GM12865 (cell line): ENCODE data around the gene ACR.

Experiments used
- DNase-seq: peaks from one replicate; pipeline ENCODE4 v3.0.0; 2010; ENCODE audit warnings: low read depth
- H3K4me3 ChIP-seq: 2 replicates; pipeline ENCODE4 v1.5.1; 2011; ENCODE audit warnings: mild to moderate bottlenecking, low read depth, low read length, control low read depth
- TF ChIP-seq, protein P1 (sequence below): IDR thresholded peaks from 2 replicates; pipeline ENCODE4 v1.5.1; 2011; ENCODE audit warnings: low read length, control low read depth, low read depth, inconsistent platforms; ENCODE audit not compliant: insufficient read depth; ENCODE audit errors: missing control alignments

The ACR gene

DNA sequence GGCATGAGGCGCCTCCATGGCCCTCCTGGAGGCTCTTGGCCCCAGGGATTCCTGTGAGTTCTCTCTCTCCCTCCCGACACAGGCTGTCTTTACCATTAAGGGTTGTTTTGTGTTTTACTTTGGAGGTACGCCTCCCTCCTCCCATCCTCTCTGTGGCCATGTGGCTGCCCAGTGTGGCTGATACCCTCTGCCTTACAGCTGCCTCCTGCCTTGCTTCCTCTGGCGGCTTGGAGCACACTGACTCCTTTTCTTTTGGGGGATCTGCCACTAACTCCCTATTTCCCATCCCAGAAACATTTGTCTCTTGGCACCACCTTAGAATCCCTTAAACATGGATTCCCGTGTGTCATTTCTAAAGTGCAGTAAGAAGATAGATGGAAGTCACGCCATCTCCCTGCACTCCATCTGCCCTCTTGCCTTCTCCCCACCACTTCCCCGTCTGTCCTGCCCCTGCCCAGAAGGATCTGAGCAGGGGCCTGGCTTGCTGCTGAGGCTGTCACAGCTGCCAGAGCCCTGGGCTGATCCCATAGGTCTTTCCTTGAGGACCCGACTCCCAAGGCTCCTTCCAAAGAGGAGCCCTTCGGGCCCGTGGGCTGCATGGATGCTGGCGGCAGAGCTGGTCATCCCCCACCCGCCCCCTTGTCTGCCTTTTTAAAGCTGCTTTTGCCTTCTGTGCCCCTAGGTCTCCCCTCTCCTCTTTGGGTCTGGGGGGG, 15.1 kb upstream of the ACR start:
- no peak for DNase-seq
- no peak overlapping the region for H3K4me3 ChIP-seq
- TF ChIP-seq, protein P1, sequence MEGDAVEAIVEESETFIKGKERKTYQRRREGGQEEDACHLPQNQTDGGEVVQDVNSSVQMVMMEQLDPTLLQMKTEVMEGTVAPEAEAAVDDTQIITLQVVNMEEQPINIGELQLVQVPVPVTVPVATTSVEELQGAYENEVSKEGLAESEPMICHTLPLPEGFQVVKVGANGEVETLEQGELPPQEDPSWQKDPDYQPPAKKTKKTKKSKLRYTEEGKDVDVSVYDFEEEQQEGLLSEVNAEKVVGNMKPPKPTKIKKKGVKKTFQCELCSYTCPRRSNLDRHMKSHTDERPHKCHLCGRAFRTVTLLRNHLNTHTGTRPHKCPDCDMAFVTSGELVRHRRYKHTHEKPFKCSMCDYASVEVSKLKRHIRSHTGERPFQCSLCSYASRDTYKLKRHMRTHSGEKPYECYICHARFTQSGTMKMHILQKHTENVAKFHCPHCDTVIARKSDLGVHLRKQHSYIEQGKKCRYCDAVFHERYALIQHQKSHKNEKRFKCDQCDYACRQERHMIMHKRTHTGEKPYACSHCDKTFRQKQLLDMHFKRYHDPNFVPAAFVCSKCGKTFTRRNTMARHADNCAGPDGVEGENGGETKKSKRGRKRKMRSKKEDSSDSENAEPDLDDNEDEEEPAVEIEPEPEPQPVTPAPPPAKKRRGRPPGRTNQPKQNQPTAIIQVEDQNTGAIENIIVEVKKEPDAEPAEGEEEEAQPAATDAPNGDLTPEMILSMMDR: no peak

DNA sequence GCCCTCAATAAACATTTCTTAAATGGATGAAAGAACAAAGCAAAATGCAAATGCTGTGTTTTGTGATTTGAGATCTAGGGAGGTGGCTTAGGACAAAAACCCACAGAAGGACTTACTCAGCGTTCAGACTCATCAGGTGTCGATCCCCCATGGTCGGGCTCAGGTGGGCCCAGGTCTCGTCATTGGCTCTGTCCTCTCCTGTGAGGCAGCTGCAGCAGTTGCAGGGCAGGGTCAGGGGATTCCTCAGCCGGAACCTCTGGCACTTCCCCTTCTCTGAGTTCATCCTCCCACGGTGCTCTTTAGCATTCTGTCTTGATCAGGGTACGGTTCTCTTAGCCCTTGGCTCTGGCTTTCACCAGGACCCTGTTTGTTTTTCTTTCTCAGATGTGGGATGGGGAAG, 14.0 kb upstream of the ACR start:
- TF ChIP-seq, protein P1: no peak
- H3K4me3 ChIP-seq: no peak overlapping the region
- DNase-seq: no peak

DNA sequence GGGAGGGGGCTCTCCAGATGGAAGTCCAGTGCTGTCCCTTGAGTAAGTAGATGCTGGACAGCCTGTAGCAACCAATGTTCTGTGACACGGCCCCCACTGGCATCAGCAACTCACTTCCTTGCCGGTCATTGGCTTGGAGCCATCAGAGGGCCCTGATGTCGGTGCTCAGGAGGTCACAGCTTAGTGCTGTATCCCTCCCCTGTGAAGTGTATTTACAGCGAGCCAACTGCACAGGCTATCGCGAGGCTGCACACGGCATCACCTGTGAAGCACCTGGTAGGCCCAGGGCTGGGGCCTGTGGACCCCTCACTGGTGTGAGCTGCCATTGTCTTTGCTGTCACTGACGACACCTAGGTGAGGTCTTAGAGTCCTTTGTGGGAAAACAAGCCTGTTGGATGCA, 13.4 kb upstream of the ACR start:
- H3K4me3 ChIP-seq: no peak overlapping the region
- DNase-seq: no peak
- TF ChIP-seq, protein P1: no peak

DNA sequence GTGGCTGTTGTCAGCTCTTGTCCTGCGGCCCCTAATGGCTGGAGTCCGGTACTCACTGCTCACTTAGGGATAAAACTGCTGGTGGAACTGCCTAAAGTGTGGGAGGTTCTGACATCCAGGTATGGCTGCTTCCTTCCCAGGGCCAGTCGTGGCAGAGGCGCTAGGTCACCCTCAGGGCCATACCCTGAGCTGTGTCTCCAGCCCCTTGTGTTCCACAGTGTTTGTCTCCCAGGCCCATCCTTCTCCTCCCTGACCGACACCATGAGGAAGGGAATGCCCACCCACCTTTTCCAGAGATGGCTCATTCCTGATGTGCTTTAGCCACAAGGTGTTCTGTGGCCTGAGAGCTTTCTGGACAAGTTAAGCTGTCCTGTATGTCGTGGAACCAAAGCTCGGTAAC, 12.4 kb upstream of the ACR start:
- H3K4me3 ChIP-seq: no peak overlapping the region
- TF ChIP-seq, protein P1: no peak
- DNase-seq: no peak

DNA sequence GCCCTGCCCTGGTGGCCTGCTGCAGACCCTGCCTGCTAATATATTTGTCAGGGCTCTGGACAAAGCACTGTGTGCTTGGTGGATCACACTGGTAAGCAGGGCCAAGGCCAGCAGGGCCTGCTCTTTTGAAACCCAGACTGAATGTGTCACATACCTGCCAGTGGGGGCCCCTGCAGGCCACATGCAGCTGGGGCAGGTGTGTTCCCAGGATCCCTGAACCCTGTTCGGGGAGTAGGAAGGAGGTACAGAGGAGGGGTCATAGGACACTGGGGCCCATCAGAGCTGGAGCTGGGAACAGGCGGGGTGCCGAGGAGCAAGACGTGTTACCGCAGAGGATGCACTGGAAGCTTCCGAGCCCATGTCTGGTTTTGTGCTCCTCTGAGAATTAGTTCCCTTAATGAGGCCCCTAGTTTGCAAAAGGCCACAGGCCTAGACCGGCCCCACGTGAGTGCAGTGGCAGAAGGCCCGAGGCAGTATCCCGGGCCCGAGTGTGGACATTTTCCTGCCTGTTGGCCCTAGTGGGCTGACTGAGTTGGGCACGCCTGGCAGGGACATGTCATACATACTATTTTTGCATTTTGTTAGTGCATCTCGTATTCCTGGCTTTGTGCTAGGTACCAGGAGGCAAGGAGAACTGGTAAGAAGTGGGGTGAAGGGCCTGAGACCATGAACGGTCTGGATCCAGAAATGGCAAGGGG, 11.2 kb upstream of the ACR start:
- TF ChIP-seq, protein P1: no peak
- no peak for DNase-seq
- no peak overlapping the region for H3K4me3 ChIP-seq

DNA sequence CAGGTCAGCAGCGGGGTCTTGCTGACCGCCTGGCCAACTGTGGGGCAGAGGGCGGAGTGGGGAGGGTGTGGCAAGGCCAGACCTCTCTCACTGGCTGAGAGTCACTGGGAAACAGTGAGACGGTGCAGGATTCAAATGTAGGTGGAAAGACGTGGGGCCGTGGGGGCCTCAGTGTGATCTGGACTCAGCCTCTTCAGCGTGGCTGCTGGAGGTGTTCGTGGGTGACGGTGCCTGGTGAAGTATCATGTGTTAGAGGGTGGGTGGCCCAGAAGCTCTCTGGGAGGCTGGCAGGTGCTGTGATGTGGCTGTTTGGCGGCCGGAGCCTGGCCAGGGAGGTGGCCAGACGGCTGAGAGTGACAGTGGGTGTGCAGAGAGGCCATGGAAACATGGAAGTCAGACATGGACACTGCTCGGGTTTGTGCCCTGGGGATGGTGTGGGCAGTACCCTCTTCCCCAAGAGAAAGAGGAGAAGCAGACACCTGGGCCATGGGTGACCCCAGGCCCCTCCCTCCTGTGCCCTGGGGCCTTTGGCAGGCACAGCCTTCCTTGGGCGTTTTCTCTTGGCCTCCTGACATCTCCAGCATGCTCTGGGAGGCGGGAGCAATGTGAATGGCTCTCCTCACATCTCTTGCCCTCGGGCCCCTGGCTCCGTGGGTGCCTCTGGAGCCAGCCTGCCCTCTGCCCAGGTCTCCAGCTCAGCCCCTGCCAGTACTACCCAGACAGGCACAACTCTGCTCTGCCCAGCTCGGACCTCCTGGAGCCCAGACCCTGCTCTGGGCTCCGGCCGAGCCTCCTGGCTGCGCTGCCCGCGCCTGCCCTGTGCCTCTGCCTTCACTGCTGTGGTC, 10.1 kb upstream of the ACR start:
- DNase-seq: no peak
- H3K4me3 ChIP-seq: no peak overlapping the region
- TF ChIP-seq, protein P1: no peak
